Vagina (tissue), 2 donors: ENCODE results near the gene OPALIN.

Source experiments
- POLR2A ChIP-seq, 2 donors: fragments of 450-650 bp; IDR thresholded peaks; one replicate each; pipeline ENCODE4 v1.6.1; 2017; ENCODE audit warnings: antibody characterized with exemption in 2 of 2, mild to moderate bottlenecking in 2 of 2, moderate library complexity in 2 of 2
- POLR2AphosphoS5 ChIP-seq, 2 donors: sonication (generic); formaldehyde crosslinking; IDR thresholded peaks; one replicate each; pipeline ENCODE4 v1.9.0; 2017; ENCODE audit warnings: antibody characterized with exemption in 2 of 2, mild to moderate bottlenecking in 2 of 2, low read depth in 1 of 2; ENCODE audit not compliant: insufficient read depth in 1 of 2
- TF ChIP-seq, protein P1 (sequence below), 3 experiments: fragments of 450-650 bp in 2 of 3; fragments of 200-600 bp in 1 of 3; sonication (generic) in 1 of 3; IDR thresholded peaks; one replicate each; pipeline ENCODE4 v1.5.1; 2017 to 2019; ENCODE audit warnings: antibody characterized with exemption in 3 of 3, mild to moderate bottlenecking in 2 of 3, moderate library complexity in 2 of 3

DNA sequence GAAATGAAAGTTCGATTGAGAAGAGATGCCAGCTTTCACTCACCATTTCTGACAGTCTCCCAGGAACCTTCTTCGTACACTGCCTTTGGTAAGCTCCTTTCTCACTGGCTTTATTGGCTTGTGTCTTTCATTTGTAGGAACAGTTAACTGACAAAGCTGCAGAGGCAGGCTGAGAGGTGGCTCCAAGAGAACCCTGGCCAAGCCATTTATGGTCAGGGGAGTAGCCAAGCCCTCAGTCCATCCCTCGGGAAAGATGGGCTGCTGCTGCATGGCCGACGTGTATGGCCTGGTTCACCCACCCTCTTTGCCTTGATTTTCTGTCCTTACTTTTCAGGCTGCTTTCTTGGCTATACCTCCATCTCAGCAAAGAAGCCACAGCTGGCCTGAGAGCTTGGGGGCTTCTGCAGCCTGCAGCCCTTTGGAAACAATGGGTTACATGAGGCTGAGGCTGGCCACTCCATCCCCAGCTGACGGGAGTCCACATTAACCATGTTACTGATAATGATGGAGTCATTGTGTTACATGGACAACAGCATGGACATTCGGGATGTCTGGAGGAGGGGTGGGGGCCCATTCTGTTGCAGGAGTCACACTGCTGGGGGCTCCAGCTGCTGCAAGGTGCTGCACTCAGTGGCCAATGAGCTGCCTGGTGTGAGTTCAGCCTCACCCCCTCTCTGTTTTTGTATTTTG is at the start of gene OPALIN:
- TF ChIP-seq POLR2A (IDR thresholded peaks at IDR 0.05), result no peak
- TF ChIP-seq, protein P1, sequence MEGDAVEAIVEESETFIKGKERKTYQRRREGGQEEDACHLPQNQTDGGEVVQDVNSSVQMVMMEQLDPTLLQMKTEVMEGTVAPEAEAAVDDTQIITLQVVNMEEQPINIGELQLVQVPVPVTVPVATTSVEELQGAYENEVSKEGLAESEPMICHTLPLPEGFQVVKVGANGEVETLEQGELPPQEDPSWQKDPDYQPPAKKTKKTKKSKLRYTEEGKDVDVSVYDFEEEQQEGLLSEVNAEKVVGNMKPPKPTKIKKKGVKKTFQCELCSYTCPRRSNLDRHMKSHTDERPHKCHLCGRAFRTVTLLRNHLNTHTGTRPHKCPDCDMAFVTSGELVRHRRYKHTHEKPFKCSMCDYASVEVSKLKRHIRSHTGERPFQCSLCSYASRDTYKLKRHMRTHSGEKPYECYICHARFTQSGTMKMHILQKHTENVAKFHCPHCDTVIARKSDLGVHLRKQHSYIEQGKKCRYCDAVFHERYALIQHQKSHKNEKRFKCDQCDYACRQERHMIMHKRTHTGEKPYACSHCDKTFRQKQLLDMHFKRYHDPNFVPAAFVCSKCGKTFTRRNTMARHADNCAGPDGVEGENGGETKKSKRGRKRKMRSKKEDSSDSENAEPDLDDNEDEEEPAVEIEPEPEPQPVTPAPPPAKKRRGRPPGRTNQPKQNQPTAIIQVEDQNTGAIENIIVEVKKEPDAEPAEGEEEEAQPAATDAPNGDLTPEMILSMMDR (IDR thresholded peaks at IDR 0.05), result no peak
- TF ChIP-seq POLR2AphosphoS5 (IDR thresholded peaks at IDR 0.05; ENCODE audit: insufficient read depth in 1 of 2, low read depth in 1 of 2), result no peak
